Measurements from ENCODE around the gene KLK10. TPM values are rescaled to one million over a fixed set of nuclear protein-coding genes. Genes with fewer than 3 reads are reported as not detected.

Gene KLK10
- total RNA-seq, 1 experiment from 2014 or later, result not detected

DNA sequence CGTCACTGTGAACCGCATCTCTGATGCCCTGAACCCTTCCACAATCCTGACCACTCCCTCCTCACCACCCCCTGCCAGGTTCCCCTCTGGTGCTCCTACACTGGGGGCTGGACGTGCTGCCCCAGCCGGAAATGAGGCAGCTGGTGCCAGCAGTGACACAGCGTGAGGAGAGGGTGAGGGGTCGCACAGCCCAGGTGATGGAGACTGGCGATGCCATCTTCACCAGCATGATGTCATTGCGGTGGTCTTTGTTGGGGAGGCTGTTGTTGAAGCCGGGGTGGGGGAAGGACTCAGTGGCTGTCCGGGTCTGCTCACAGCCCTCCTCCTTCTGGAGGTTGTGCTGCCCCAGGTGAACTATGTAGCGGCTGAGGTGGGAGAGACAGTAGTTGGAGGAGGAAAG lies 4.4 kb upstream of the KLK10 start:
- TF ChIP-seq, protein P1, sequence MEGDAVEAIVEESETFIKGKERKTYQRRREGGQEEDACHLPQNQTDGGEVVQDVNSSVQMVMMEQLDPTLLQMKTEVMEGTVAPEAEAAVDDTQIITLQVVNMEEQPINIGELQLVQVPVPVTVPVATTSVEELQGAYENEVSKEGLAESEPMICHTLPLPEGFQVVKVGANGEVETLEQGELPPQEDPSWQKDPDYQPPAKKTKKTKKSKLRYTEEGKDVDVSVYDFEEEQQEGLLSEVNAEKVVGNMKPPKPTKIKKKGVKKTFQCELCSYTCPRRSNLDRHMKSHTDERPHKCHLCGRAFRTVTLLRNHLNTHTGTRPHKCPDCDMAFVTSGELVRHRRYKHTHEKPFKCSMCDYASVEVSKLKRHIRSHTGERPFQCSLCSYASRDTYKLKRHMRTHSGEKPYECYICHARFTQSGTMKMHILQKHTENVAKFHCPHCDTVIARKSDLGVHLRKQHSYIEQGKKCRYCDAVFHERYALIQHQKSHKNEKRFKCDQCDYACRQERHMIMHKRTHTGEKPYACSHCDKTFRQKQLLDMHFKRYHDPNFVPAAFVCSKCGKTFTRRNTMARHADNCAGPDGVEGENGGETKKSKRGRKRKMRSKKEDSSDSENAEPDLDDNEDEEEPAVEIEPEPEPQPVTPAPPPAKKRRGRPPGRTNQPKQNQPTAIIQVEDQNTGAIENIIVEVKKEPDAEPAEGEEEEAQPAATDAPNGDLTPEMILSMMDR (conservative IDR thresholded peaks at IDR 0.05; ENCODE audit: low read depth, low read length), result no peak
- TF ChIP-seq EZH2 (IDR thresholded peaks at IDR 0.05; ENCODE audit: borderline replicate concordance, low read depth, low read length, poor library complexity, severe bottlenecking), result no peak
- no peak for DNase-seq (ENCODE audit: low spot score)
- Histone ChIP-seq H3K9me3 (ENCODE audit: low read depth, low read length, poor library complexity, severe bottlenecking) (no peaks in the 10 kb centered on the region), H3K27ac (ENCODE audit: low read depth, low read length, poor library complexity, severe bottlenecking) (no peak overlapping the region), H3K36me3 (ENCODE audit: insufficient read depth, low read length, poor library complexity, severe bottlenecking) (no peaks in the 10 kb centered on the region), H3K27me3 (replicated peaks; ENCODE audit: insufficient read depth, low read depth, low read length, poor library complexity) (peaks cover 83% of the 10 kb centered on the region), H3K4me1 (ENCODE audit: insufficient read depth, low read length, poor library complexity, severe bottlenecking) (no peaks in the 10 kb centered on the region), H3K4me3 (ENCODE audit: low read depth, low read length, poor library complexity, severe bottlenecking) (no peak overlapping the region)
- ChIA-PET POLR2A (ENCODE audit: low non-redundant PET) (no interaction called here), CTCF (no interaction called here)
- no TSS peak for BruUV-seq (replicated peaks)
- intact Hi-C loops (cut with micrococcal nuclease; ENCODE audit: unreplicated experiment), result no loop called here

GRCh38 chr19:51022526-51022925 lies 3.0 kb upstream of the KLK10 start:
- TF ChIP-seq, protein P1 (conservative IDR thresholded peaks at IDR 0.05; ENCODE audit: low read depth, low read length), result no peak
- TF ChIP-seq EZH2 (IDR thresholded peaks at IDR 0.05; ENCODE audit: borderline replicate concordance, low read depth, low read length, poor library complexity, severe bottlenecking), result peak; percentile 30
- no peaks in the 10 kb centered on the region for H3K9me3 ChIP-seq (ENCODE audit: low read depth, low read length, poor library complexity, severe bottlenecking)
- ChIA-PET POLR2A (ENCODE audit: low non-redundant PET) (no interaction called here), CTCF (no interaction called here)
- H3K4me3 ChIP-seq (ENCODE audit: low read depth, low read length, poor library complexity, severe bottlenecking), result no peak overlapping the region
- no peak overlapping the region for H3K27ac ChIP-seq (ENCODE audit: low read depth, low read length, poor library complexity, severe bottlenecking)
- intact Hi-C loops (cut with micrococcal nuclease; ENCODE audit: unreplicated experiment), result no loop called here
- H3K27me3 ChIP-seq (replicated peaks; ENCODE audit: insufficient read depth, low read depth, low read length, poor library complexity), result peaks cover 91% of the 10 kb centered on the region
- no peaks in the 10 kb centered on the region for H3K4me1 ChIP-seq (ENCODE audit: insufficient read depth, low read length, poor library complexity, severe bottlenecking)
- H3K36me3 ChIP-seq (ENCODE audit: insufficient read depth, low read length, poor library complexity, severe bottlenecking), result no peaks in the 10 kb centered on the region
- BruUV-seq (replicated peaks), result no TSS peak
- no peak for DNase-seq (ENCODE audit: low spot score)

GRCh38 chr19:51020988-51021651 lies 1.6 kb upstream of the KLK10 start:
- no TSS peak for BruUV-seq (replicated peaks)
- intact Hi-C loops (cut with micrococcal nuclease; ENCODE audit: unreplicated experiment), result loop anchor here (1.0 kb wide), 1 partner anchor 73 kb away; no protein-coding TSS in a partner anchor
- Histone ChIP-seq H3K27ac (ENCODE audit: low read depth, low read length, poor library complexity, severe bottlenecking) (no peak overlapping the region), H3K4me1 (ENCODE audit: insufficient read depth, low read length, poor library complexity, severe bottlenecking) (peaks cover 7% of the 10 kb centered on the region), H3K4me3 (ENCODE audit: low read depth, low read length, poor library complexity, severe bottlenecking) (no peak overlapping the region), H3K9me3 (ENCODE audit: low read depth, low read length, poor library complexity, severe bottlenecking) (no peaks in the 10 kb centered on the region), H3K27me3 (replicated peaks; ENCODE audit: insufficient read depth, low read depth, low read length, poor library complexity) (peaks cover 87% of the 10 kb centered on the region), H3K36me3 (ENCODE audit: insufficient read depth, low read length, poor library complexity, severe bottlenecking) (no peaks in the 10 kb centered on the region)
- CTCF ChIA-PET, result interaction anchor here (0.7 to 1.5 kb wide), 3 partner anchors 75 to 238 kb away, joined by 3 to 10 read pairs (median 3); no protein-coding TSS in a partner anchor
- POLR2A ChIA-PET (ENCODE audit: low non-redundant PET), result no interaction called here
- DNase-seq (ENCODE audit: low spot score), result peak; percentile 60
- TF ChIP-seq, protein P1 (conservative IDR thresholded peaks at IDR 0.05; ENCODE audit: low read depth, low read length), result peak; percentile 70
- no peak for TF ChIP-seq EZH2 (IDR thresholded peaks at IDR 0.05; ENCODE audit: borderline replicate concordance, low read depth, low read length, poor library complexity, severe bottlenecking)
